GM19395 (cell line): ENCODE measurements around the gene OAT.

Experiments
- ATAC-seq: cut with Tn5 transposase; IDR thresholded peaks from one replicate; pipeline ENCODE4 v1.9.1; 2021; ENCODE audit warnings: mild to moderate bottlenecking, moderate library complexity; ENCODE audit not compliant: unreplicated experiment

The OAT gene

GRCh38 chr10:124356701-124357560, 61.8 kb downstream of the OAT start:
- ATAC-seq = no peak

- peak; percentile 68 for ATAC-seq
These were observed 64.0 kb downstream of the OAT start for GRCh38 chr10:124354411-124355382.

- ATAC-seq = no peak
These were observed 64.8 kb downstream of the OAT start for GRCh38 chr10:124353896-124354295.

- no peak for ATAC-seq
These were observed 65.5 kb downstream of the OAT start for GRCh38 chr10:124353091-124353815.

- no peak for ATAC-seq
These were observed 67.1 kb downstream of the OAT start for GRCh38 chr10:124351481-124352220.

GRCh38 chr10:124350806-124351205, 67.9 kb downstream of the OAT start:
- no peak for ATAC-seq

GRCh38 chr10:124349996-124350280, 68.8 kb downstream of the OAT start:
- no peak for ATAC-seq

- no peak for ATAC-seq
These were observed 69.3 kb downstream of the OAT start for GRCh38 chr10:124349231-124349995.

GRCh38 chr10:124348801-124349200, 69.9 kb downstream of the OAT start:
- no peak for ATAC-seq

GRCh38 chr10:124347956-124348355, 70.8 kb downstream of the OAT start:
- no peak for ATAC-seq
